Thoracic aorta (tissue), 2 donors: ENCODE measurements around the gene GSG1L. TPM values are rescaled to one million over a fixed set of nuclear protein-coding genes. Genes with fewer than 3 reads are reported as not detected.

Experiments
- ATAC-seq: fragments of 150-250 bp; one replicate; pipeline ENCODE4 v1.8.0; 2017; ENCODE audit warnings: low read depth; ENCODE audit not compliant: insufficient number of reproducible peaks, low FRiP score
- DNase-seq: peaks from one replicate; pipeline ENCODE4 v3.0.0-alpha.2; 2020; ENCODE audit warnings: low spot score
- H3K27ac ChIP-seq, 2 donors: fragments of 200-600 bp; sonication (generic); 1 replicate in 1 of 2; 2 replicates in 1 of 2; pipeline ENCODE4 v1.5.1; 2016; ENCODE audit warnings: mild to moderate bottlenecking in 2 of 2, moderate library complexity in 2 of 2
- H3K27me3 ChIP-seq: fragments of 200-600 bp; sonication (generic); replicated peaks from 2 replicates; pipeline ENCODE4 v1.6.0; 2016; ENCODE audit warnings: mild to moderate bottlenecking; ENCODE audit not compliant: insufficient read depth
- H3K36me3 ChIP-seq: fragments of 200-600 bp; sonication (generic); one replicate; pipeline ENCODE4 v1.5.1; 2016
- H3K4me1 ChIP-seq, 2 donors: fragments of 200-600 bp; sonication (generic); 1 replicate in 1 of 2; 2 replicates in 1 of 2; pipeline versions ENCODE4 v1.5.1 to v1.6.0; 2016; ENCODE audit warnings: low read depth in 2 of 2, mild to moderate bottlenecking in 1 of 2; ENCODE audit not compliant: control insufficient read depth in 1 of 2
- H3K4me3 ChIP-seq: fragments of 200-600 bp; sonication (generic); 2 replicates; pipeline ENCODE4 v1.5.1; 2016; ENCODE audit warnings: mild to moderate bottlenecking
- H3K9me3 ChIP-seq: fragments of 200-600 bp; sonication (generic); 2 replicates; pipeline ENCODE4 v1.5.1; 2016
- total RNA-seq, 2 donors: library from RNA; depleted of rRNA; stranded (reverse); fragments of >200 nt; gene quantifications; one replicate each; pipeline versions ENCODE4 v1.1.0 to v1.2.3, GENCODE V29; 2016
- TF ChIP-seq, protein P1 (sequence below): fragments of 200-600 bp; sonication (generic); IDR thresholded peaks from one replicate; pipeline ENCODE4 v1.5.1; 2019; ENCODE audit warnings: antibody characterized with exemption

Gene GSG1L
- total RNA-seq, 2 donors from 2014 or later = 5.3 to 5.9 TPM

DNA sequence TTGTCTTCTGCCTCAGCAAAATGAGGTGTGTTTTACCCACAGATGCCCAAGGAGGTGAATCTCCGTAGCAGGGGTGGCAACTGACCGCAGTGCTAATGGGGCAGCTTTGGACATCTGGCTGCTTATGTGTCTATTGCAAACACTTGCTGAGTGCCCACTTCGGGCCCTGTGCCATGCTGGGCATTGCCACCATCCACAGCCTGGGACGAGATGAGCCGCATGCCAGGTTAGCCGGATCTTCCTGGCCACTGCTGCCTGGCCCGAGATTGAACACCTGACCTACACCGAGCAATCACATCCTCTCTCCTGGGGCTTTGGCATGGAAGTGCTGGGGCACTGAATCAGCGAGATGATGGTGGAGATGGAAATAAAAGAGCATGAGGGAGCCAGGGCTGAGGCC lies 238.7 kb downstream of the GSG1L start:
- no peak overlapping the region for H3K27ac ChIP-seq
- no peaks in the 10 kb centered on the region for H3K9me3 ChIP-seq
- ATAC-seq (no peak), DNase-seq (no peak)
- TF ChIP-seq, protein P1, sequence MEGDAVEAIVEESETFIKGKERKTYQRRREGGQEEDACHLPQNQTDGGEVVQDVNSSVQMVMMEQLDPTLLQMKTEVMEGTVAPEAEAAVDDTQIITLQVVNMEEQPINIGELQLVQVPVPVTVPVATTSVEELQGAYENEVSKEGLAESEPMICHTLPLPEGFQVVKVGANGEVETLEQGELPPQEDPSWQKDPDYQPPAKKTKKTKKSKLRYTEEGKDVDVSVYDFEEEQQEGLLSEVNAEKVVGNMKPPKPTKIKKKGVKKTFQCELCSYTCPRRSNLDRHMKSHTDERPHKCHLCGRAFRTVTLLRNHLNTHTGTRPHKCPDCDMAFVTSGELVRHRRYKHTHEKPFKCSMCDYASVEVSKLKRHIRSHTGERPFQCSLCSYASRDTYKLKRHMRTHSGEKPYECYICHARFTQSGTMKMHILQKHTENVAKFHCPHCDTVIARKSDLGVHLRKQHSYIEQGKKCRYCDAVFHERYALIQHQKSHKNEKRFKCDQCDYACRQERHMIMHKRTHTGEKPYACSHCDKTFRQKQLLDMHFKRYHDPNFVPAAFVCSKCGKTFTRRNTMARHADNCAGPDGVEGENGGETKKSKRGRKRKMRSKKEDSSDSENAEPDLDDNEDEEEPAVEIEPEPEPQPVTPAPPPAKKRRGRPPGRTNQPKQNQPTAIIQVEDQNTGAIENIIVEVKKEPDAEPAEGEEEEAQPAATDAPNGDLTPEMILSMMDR = no peak
- no peaks in the 10 kb centered on the region for H3K27me3 ChIP-seq
- no peaks in the 10 kb centered on the region for H3K36me3 ChIP-seq
- no peak overlapping the region for H3K4me3 ChIP-seq
- no peaks in the 10 kb centered on the region for H3K4me1 ChIP-seq

- H3K4me3 ChIP-seq = no peak overlapping the region
- H3K27ac ChIP-seq = no peak overlapping the region
- ATAC-seq = no peak
- no peaks in the 10 kb centered on the region for H3K36me3 ChIP-seq
- TF ChIP-seq, protein P1 = no peak
- H3K4me1 ChIP-seq = no peaks in the 10 kb centered on the region
- no peaks in the 10 kb centered on the region for H3K9me3 ChIP-seq
- DNase-seq = no peak
- H3K27me3 ChIP-seq = no peaks in the 10 kb centered on the region
These were observed 239.5 kb downstream of the GSG1L start for GRCh38 chr16:27824006-27824405.

- no peak overlapping the region for H3K4me3 ChIP-seq
- no peaks in the 10 kb centered on the region for H3K9me3 ChIP-seq
- no peaks in the 10 kb centered on the region for H3K27me3 ChIP-seq
- TF ChIP-seq, protein P1 = no peak
- no peaks in the 10 kb centered on the region for H3K36me3 ChIP-seq
- DNase-seq = no peak
- no peaks in the 10 kb centered on the region for H3K4me1 ChIP-seq
- ATAC-seq = no peak
- no peak overlapping the region for H3K27ac ChIP-seq
These were observed 240.1 kb downstream of the GSG1L start for GRCh38 chr16:27823421-27823820.

- no peaks in the 10 kb centered on the region for H3K4me1 ChIP-seq
- no peak overlapping the region for H3K27ac ChIP-seq
- no peaks in the 10 kb centered on the region for H3K36me3 ChIP-seq
- DNase-seq (no peak), ATAC-seq (no peak)
- no peaks in the 10 kb centered on the region for H3K9me3 ChIP-seq
- H3K4me3 ChIP-seq = no peak overlapping the region
- TF ChIP-seq, protein P1 = no peak
- no peaks in the 10 kb centered on the region for H3K27me3 ChIP-seq
These were observed 240.5 kb downstream of the GSG1L start for GRCh38 chr16:27822996-27823395.

DNA sequence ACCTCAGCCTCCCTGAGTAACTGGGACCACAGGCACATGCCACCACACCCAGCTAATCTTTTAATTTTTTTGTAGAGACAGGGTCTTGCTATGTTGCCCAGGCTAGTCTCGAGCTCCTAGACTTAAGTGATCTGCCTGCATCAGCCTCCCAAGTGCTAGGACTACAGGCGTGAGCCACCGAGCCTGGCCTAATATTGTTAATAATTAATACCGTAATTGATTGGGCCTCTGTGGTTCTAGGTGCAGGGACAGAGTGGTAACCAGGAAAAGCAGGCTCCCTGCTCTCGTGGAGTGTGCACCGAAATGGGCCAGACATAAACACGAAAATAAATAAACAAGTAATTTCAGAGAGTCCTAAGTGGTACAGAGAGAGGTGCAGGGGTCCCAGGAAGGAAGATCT lies 241.0 kb downstream of the GSG1L start:
- Histone ChIP-seq H3K27ac (no peak overlapping the region), H3K4me3 (no peak overlapping the region), H3K27me3 (no peaks in the 10 kb centered on the region), H3K9me3 (no peaks in the 10 kb centered on the region), H3K4me1 (no peaks in the 10 kb centered on the region), H3K36me3 (no peaks in the 10 kb centered on the region)
- ATAC-seq (no peak), DNase-seq (no peak)
- TF ChIP-seq, protein P1 = no peak
